GM12873 (cell line): ENCODE measurements around the gene TRIM14.

Experiments used
- CTCF ChIP-seq: IDR thresholded peaks from 2 replicates; pipeline ENCODE4 v1.5.1; 2012; ENCODE audit warnings: low read depth, mild to moderate bottlenecking, moderate library complexity, low read length, control low read depth; ENCODE audit not compliant: insufficient read depth; ENCODE audit errors: missing control alignments

The TRIM14 gene

GRCh38 chr9:98101416-98101815 is 17.6 kb downstream of the TRIM14 start:
- no peak for TF ChIP-seq CTCF

- no peak for TF ChIP-seq CTCF
These were observed 18.6 kb downstream of the TRIM14 start for GRCh38 chr9:98100456-98100855.

- no peak for TF ChIP-seq CTCF
These were observed 19.1 kb downstream of the TRIM14 start for GRCh38 chr9:98099898-98100297.

- no peak for TF ChIP-seq CTCF
These were observed 19.7 kb downstream of the TRIM14 start for GRCh38 chr9:98099346-98099745.

GRCh38 chr9:98097836-98098235 is 21.2 kb downstream of the TRIM14 start:
- no peak for TF ChIP-seq CTCF

GRCh38 chr9:98096091-98096490 is 22.9 kb downstream of the TRIM14 start:
- no peak for TF ChIP-seq CTCF

GRCh38 chr9:98095401-98095800 is 23.6 kb downstream of the TRIM14 start:
- no peak for TF ChIP-seq CTCF
